Ramos (cell line): ENCODE results near the gene AFF3.

Experiments used
- in situ Hi-C: fragments of 300-500 bp; cut with MboI; formaldehyde crosslinking; loops from one replicate; pipeline ENCODE4 v1.14.3; 2022; ENCODE audit warnings: low sequenced_read_pairs; ENCODE audit not compliant: unreplicated experiment

Gene AFF3

DNA sequence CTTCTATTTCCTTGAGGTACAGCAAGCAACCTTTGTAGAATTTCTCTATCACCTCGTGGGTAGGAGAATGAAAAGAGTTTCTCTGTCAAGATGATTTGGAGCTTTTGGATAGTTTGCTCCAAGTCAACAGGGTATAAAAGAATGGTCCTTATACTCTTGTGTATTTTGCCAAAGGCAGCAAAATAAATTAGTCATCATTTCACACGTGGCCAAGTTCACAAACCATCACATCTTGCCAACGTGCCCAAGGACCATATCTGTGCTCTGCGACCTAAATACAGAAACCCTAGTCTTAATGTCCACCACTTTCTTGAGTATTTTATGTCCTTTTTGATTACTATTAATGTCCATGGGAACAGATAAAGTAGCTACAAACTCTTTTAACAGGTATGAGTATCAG, 262.9 kb downstream of the AFF3 start:
- in situ Hi-C loops = no loop called here

DNA sequence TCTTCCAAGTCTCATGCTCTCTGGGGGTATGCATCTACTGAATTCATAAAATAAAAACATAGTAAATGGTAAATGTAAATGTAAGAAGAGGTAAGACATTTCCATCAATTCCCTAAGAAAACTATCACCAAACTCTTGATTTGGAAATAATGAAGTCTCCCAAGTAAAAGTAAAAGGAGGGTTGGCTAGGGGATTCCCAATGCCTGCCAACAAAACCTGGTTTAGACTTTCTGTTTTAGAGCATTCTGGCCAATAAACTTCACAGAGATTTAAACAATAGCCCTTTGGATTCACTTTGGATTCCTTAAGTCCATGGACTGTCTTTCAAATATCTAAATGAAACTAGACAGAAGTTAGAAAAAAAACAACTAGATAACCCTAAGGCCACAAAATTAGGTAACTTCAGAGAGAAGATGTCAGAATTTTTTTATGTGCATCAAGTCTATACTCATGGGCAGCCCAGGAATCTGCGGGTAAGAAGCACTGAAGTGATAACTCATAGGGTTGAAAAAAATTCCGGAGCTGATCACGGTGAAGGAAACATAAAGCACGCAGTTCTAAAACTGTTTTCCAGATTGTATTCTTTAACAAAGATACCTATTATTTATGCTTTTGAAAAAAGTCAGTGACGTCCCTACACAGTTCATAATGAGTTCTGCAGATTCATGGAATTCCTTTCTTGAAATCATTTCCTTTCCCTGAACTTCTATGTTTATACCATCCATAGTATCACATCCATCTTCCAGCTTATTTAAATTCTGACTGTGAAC, 263.6 kb downstream of the AFF3 start:
- in situ Hi-C loops = no loop called here

DNA sequence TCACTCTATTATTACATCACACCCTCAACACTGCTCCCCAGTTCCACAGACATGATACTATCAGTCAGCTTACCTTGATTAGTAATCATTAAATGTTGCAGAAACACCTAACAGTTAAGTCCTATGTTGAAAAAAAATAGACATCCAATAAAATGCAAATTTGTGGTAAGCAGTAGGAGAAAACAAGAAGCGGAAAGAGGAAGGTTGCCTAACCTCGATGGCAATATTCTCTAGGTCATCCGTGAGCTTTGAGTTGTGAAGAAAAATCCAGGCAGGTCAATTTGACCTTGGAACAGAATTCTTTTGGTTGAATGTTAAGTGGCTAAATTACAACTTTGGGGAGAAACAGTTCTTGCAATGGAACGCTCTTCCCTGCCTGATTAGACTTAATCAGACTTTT, 264.4 kb downstream of the AFF3 start:
- in situ Hi-C loops = no loop called here

DNA sequence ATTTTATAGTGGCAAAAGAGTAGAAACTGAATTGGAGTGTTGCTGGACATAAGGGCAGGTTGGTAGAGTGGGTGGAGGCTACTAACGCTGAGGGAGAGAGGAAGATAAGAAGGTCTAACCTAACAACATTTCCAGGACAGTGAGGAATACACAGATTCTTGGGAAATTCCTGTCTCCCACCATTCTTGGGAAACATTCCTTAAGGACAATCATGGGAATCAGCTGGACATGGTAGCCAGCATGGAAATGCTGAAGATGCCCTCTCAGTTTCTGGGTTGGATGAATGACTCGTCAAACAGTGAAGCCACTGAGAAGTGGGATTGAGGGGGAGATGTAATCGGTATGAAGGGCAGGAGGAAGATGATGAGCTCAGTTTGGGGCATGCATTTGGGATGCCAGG, 265.4 kb downstream of the AFF3 start:
- in situ Hi-C loops = no loop called here

DNA sequence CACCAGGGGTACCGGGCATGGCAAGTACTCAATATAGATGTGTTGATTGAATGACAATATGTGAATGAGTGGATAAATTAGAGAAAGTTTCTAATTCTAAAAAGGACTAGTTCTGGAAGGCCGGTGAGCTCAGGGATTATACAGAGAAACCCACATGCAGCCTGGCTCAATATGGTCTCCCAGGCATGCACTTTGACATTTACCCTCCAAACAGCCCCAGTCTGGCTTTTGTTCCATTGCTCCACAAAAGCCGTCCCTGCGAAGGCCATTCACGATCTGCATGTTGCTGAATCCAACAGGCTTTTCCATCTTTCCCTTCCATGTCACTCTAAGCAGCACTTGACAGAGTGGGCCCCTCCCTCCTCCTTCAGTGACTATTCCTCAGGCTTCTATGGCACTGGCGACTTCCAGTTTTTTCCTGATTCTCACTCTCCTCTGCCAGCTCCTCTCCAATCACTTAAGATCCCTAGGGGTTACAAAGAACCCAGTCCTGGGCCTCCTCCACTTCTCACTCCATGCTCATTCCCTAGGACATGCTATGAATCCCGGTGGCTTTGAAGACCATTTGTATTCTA, 266.7 kb downstream of the AFF3 start:
- in situ Hi-C loops = no loop called here

DNA sequence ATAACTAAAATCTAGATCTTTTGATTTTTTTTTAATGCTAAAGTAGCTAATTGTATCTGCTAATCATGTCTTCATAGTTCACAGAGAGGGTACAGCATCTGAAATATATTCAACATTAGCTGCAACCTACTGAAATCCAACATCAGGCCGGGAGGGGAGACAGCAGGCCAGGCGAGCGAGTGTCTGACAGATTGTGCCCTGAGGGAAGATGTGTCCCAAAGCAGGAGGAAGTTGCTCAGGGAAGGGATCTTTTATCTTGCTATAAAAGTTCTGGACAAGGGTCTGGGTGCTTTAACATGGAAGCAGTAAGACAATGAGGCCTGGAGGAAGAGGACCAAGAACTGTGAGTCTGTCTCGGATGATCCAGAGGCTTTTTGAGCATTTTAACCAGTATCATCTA, 274.1 kb downstream of the AFF3 start:
- in situ Hi-C loops = no loop called here

DNA sequence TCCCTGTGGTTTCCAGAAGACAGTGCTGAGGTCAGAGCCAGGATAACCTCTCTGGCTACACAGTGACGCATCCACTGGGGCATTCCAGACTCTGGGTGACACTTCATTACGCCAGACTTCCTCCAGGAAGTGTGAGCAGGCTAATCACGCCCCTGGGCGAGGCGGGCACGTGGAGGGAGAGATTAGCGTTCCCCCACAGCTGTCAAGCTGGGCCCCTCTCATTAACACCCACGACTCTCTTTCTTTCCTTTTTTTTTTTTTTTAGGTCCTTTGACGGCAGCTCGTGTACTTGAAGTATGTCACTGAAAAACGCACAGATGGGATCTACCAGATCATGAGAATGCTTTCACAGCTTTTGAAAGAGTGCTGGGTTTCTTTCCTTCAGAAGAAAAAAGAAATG, 274.6 kb downstream of the AFF3 start:
- in situ Hi-C loops = no loop called here

DNA sequence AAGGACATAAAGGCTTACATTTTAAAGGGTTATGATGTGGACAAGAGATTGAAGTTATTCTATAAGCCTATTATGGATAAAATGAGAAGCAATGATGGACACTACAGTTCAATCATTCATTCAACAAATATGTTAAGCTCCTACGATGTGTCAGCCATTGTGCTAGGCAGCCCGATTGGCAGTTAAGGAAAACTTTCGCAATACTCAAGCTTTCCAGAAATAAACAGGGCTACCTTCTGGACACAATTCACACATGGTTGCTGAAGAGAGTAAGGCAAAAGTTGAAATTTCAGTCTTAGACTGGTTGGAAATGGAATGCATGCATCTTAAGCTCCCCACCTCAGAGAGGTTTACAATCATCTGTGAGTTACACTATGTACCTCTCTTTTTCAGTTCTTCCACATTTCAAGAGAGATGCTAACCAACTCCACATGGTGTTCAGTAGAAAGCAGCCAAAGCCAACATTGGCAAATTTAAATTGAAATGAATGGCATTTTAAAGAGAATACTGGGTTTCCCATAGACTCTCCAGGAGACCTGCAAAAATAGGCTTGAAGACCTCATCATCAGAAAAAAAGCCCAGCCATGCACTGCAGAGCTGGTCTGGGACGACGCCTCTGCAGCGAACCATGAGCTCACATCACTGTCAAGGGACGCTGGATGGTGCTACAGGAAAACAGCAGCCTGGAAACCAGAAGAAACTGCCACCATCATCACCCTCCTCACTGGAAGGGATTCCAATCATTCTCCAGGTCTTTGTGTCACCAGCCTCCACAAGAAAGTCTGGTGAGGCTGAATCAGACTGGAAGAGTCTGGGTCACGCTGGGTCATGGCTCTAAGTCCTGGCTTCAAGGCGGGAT, 276.3 kb downstream of the AFF3 start:
- in situ Hi-C loops = no loop called here

DNA sequence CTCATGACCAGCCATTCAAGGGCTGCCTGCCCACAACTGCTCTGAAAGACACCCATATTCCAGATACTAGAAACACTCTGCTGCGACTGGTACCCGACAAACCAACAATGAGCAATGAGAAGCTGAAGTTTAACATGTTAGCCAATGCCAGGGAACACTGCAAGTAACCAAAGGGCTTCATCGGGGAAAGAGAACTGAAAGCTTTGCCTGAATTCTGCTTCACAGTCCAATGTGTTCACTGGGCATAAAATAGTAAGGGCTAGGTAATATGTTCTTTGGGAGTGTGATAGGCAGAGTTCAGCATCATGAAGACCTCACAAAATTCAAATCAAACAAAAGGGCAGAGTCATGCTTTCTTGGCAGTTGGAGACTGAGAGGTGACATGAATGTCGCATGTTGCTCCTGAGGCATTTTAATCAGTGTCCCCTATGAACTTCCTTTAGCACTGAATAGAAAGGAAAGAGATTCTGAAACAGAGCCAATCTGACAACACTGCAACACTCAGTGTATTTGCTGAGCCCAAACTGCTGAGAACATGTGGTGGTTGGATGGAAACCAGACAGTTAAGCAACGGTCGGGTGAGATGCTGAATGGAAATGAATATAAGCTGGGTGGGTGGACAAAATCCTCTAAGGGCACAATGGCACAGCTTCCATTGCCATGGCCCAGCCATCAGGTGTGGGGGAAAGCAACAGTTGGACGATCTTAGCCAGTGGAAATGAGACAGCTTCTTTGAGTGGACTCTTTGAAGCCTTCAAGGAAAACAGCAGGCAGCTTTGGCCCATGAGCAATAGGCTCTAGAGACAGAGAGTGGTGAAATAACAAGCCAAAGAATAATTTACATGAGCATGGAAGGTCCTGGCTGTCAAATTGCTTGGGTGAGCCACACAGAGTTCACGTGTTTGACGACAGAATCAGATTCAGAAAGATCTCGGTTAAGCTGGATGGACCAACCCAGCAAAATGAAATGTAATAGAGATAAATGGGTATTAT, 277.5 kb downstream of the AFF3 start:
- in situ Hi-C loops = no loop called here

DNA sequence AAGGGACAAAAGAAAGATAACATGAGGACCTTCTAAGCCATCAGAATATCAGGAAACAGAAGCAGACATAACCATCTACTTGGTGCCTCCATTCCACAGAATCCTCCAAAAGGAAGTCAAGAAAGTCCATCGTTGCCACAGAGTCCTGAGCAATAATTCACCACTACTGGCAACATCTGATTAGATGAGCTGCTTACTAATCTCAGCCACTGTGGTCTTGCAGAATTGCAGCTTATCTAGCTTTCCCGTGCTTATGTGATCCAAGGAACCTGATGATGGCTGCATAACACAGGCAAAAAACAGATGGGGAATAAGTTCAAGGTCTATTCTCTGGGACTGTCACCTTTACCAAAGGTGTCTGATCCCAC, 278.5 kb downstream of the AFF3 start:
- in situ Hi-C loops = no loop called here

DNA sequence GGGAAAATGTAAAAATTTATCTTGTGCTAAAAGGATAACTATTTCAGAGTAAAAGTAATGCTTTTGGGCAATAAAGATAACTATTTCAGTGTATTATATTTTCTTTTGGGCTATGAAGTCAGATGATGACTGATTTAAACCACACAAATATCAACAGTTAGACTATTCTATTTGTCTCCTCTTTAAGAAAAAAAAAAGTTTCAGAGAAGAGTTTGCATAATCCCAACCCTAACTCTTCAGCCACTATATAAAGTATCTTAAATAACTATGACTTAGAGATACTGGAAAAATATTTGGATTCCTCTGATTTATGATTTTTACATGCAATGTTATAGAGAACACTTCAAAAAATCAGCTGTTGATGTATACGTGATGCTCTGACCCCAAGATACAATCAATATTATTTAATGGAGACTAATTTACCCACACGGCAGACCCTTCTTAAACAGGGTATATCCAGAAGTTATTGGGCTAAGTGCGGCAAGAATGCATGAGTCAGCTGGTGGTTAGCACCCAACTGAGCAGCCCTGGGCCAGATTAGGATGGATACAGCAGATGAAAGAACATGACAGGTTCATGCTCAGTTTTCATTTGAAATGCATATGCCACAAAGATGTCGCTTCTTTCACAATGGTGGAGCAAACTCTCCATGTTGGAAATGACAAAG, 279.0 kb downstream of the AFF3 start:
- in situ Hi-C loops = no loop called here

DNA sequence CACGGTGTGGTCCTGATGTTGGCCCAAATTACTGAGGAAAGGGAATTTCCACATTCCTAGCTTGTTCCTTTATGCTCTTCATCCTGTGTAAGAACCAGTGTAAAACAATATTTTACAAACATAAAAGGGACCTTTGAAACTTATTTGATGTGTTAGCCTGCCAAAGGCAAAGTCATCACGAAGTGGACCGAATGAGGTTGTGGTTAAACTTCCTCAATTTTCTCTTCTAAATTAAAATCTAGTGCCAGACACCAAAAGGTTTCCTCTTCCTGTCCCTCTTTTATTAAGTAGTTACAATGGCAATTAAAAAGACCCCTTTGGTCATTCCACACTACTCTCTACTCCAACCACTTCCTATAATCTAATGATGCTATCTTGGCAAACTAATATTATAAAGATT, 279.8 kb downstream of the AFF3 start:
- in situ Hi-C loops = no loop called here

DNA sequence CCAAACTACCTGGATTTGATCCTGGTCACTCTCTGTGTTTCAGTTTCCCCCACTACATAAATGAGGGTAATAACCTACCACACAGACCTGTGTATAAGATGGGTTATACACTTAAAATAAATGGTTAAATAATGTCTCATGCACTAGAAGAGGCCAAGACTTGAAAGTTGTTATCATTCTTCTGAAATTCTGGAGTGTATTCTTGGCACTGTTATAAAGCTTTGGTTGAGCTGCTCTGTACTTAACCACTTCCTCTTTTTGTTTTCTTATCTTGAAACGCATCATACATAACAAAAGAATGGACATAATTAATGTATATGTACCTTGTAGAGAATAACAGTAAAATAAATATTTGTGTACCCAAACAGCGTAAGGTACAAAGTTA, 281.0 kb downstream of the AFF3 start:
- in situ Hi-C loops = no loop called here

DNA sequence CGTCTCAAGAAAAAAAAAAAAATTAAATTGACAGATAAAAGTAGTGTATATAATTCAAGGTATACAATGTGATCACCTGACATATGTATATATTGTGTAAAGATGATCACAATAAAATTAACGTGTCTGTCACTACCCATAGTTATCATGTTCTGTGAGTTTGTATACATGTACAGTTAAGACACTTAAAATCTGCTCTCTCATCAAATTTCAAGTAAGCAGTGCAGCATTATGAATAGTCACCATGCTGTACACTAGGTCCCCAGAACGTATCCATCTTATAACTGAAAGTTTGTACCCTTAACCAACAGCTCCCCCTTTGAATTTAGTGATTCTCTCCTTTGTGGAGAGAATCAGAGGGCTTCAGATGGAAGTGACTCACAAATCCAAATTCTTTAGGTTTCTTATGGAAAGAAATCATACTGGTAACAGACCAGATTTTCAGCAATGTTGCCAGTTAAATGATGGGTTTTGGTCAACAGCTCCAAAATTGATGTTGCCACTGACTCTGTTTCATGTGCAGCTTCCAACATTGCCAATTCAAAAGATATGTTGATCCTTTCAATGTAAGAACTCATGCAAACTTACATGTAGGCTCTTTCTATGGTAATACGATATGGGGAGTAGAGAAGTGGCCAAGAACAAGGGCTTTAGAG, 281.5 kb downstream of the AFF3 start:
- in situ Hi-C loops = no loop called here

DNA sequence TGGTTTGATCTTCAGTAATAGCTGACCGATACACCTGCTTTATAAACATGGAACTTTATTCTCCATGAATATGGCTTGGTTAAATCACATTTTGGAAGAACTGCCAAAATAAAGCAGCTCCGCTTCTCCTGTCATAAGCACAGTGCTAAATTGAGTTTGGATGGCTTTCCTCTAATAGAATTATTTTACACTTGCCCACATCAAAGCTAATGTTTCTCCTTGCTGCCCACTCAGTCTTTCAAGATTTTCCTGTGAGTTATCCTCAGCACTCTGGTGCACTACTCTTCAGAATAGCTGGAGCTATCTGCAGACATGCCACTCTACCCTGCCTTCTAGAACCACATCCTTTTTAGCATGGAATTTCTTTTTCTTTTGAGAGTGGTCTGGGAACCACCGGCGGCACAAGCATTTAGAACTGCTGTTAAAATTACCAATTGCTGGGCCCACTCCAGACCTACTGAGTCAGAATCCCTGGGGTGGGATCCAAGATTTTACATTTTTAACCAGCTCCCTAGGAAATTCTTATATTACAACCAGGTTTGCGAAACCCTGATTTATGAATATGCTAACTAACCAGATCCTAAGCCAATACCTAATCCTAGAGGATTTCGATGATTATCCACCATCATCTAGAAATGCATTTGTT, 283.3 kb downstream of the AFF3 start:
- in situ Hi-C loops = no loop called here

DNA sequence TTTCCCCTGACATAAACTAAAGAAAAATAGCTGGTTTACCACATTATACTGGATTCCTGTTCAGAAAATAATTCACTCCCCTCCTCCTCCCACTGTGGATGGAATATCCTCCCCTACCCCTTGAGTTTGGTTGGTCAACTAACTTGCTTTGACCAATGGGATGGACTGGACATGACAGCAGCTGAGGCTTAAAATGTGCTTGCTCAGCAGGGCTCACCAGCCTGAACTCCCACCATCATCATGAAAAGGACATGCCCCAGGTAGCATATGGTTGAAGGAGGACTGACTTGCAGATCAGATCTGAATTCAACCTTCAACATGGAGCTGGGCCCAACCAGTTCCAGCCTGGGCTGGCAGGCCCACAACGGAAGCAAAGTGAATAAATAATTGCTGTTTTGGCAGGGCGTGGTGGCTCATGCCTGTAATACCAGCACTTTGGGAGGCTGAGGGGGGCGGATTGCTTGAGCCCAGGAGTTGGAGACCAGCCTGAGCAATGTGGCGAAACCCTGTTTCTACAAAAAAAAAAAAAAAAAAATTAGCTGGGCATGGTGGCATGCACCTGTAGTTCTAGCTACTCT, 284.4 kb downstream of the AFF3 start:
- in situ Hi-C loops = no loop called here

DNA sequence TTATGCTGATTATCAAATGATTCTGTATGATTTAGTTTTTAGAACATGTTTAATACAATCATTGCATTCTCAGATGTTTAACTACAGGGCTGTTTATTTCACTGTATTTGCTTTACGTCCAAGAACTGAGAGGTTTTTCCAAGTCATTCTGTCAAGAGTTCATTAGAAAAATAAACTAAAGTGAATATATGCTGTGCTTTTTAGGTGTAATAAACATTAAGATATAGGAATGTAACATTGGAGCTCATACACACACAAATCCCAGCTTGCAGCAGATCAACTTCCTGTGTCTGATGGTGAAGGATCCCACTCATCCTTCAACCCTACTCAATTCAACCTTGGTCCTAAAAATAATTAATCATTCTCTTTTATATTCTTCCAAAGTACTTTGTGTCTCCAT, 285.0 kb downstream of the AFF3 start:
- in situ Hi-C loops = no loop called here

DNA sequence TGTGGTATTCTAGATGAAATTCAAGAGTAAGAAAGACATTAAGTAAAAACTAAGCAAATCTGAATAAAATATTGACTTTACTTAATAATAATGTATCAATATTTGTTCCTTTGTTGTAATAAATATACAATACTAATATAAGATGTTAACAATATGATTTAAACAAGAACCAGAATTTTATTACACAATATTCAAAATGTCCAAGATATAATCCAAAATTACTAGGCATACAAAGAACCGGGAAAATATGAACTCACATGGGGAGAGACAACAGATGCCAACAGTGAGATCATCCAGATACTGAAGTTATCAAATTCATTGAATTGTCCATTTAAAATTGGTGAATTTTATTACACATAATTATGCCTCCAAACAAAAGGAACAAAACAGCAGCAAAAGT, 286.3 kb downstream of the AFF3 start:
- in situ Hi-C loops = no loop called here
